K562 (cell line): ENCODE measurements around the gene PRR5. TPM values are rescaled to one million over a fixed set of nuclear protein-coding genes. Genes with fewer than 3 reads are reported as not detected.

Source experiments
- ATAC-seq: fragments of 200-7000 bp; cut with Tn5 transposase; 3 replicates; pipeline ENCODE4 v1.9.1; 2020; ENCODE audit warnings: moderate library complexity
- BruUV-seq: library from RNA; stranded (reverse); fragments of 400-500 nt; replicated peaks from 2 replicates; lab custom pipeline; 2021; lab: Mats Ljungman, UMichigan
- CTCF ChIA-PET: fragments of 300-600 bp; formaldehyde crosslinking; extraction: SDS; loops from one replicate; lab custom pipeline; 2021; ENCODE audit warnings: low intra/inter-chr PET ratio; lab: Yijun Ruan, JAX
- POLR2A ChIA-PET: fragments of 300-600, 350-650 bp; sonication (Branson Sonifier 250); formaldehyde crosslinking; extraction: SDS; loops from one replicate; lab custom pipeline; 2021; ENCODE audit warnings: antibody characterized with exemption, inconsistent platforms; lab: Yijun Ruan, JAX
- DNase-seq, 4 experiments: peaks; one replicate each; pipeline versions ENCODE4 v3.0.0 to v3.0.0-alpha.2; 2011 to 2018; ENCODE audit warnings: low spot score in 3 of 4, mixed read lengths in 3 of 4; ENCODE audit errors: extremely low read depth in 1 of 4
- FAIRE-seq: peaks from 2 replicates; lab custom pipeline; 2011; peaks lifted over from hg19 to GRCh38; lab: Jason Lieb, UNC
- H2AFZ ChIP-seq: 2 replicates; pipeline ENCODE4 v1.6.0; 2011; ENCODE audit warnings: low read depth, low read length, control low read depth, inconsistent platforms
- H3K27ac ChIP-seq: fragments of 200-600 bp; 3 replicates; pipeline ENCODE4 v1.8.0; 2011; ENCODE audit warnings: low read depth, mild to moderate bottlenecking, control low read depth, inconsistent platforms, low read length, moderate library complexity, mixed read lengths; ENCODE audit errors: extremely low read depth
- H3K27me3 ChIP-seq, 2 experiments: fragments of 300-600 bp in 1 of 2; 2 replicates in 1 of 2; 3 replicates in 1 of 2; pipeline versions ENCODE4 v1.6.0 to v1.8.0; 2011; ENCODE audit warnings: inconsistent platforms in 2 of 2, low read length in 2 of 2, mild to moderate bottlenecking in 1 of 2, mixed read lengths in 1 of 2, moderate library complexity in 1 of 2; ENCODE audit not compliant: control insufficient read depth in 2 of 2, insufficient read depth in 2 of 2
- H3K36me3 ChIP-seq: fragments of 300-600 bp; 3 replicates; pipeline ENCODE4 v1.8.0; 2011; ENCODE audit warnings: mild to moderate bottlenecking, low read length, inconsistent platforms; ENCODE audit not compliant: control insufficient read depth, insufficient read depth
- H3K4me1 ChIP-seq, 2 experiments: fragments of 200-600 bp in 1 of 2; replicated peaks in 1 of 2; 2 replicates in 1 of 2; 3 replicates in 1 of 2; pipeline versions ENCODE4 v1.5.1 to v1.8.0; 2011; ENCODE audit warnings: inconsistent platforms in 2 of 2, low read length in 2 of 2, mild to moderate bottlenecking in 1 of 2, mixed read lengths in 1 of 2, moderate library complexity in 1 of 2; ENCODE audit not compliant: control insufficient read depth in 2 of 2, insufficient read depth in 2 of 2
- H3K4me2 ChIP-seq: 2 replicates; pipeline ENCODE4 v1.6.1; 2011; ENCODE audit warnings: low read length, control low read depth, inconsistent platforms, mixed read lengths; ENCODE audit not compliant: insufficient read depth
- H3K4me3 ChIP-seq: fragments of 200-600 bp; sonication (generic), shearing (Covaris generic); 2 replicates; pipeline ENCODE4 v1.5.1; 2016; ENCODE audit warnings: control low read depth, inconsistent platforms
- H3K79me2 ChIP-seq: fragments of 200-600 bp; 3 replicates; pipeline ENCODE4 v1.8.0; 2011; ENCODE audit warnings: low read length, inconsistent platforms; ENCODE audit not compliant: control insufficient read depth, insufficient read depth
- H3K9ac ChIP-seq, 2 experiments: 2 replicates each; pipeline versions ENCODE4 v1.6.0 to v1.6.1; 2011; ENCODE audit warnings: low read depth in 2 of 2, low read length in 2 of 2, control low read depth in 1 of 2, inconsistent platforms in 1 of 2, mild to moderate bottlenecking in 1 of 2, mixed read lengths in 1 of 2; ENCODE audit not compliant: insufficient read depth in 1 of 2
- H3K9me1 ChIP-seq: one replicate; pipeline ENCODE4 v1.6.0; 2011; ENCODE audit warnings: inconsistent platforms, mild to moderate bottlenecking, low read length, moderate library complexity; ENCODE audit not compliant: control insufficient read depth, insufficient read depth
- H3K9me3 ChIP-seq: replicated peaks from 2 replicates; pipeline ENCODE4 v1.5.1; 2011; ENCODE audit warnings: low read depth, low read length, inconsistent platforms; ENCODE audit not compliant: control insufficient read depth, insufficient read depth
- H4K20me1 ChIP-seq: replicated peaks from 2 replicates; pipeline ENCODE4 v1.6.1; 2011; ENCODE audit warnings: low read length, inconsistent platforms, mixed read lengths; ENCODE audit not compliant: control insufficient read depth, insufficient read depth
- CBX2 ChIP-seq: fragments of 200-600 bp; sonication (generic); IDR thresholded peaks from one replicate; pipeline ENCODE4 v1.6.1; 2012; ENCODE audit warnings: mild to moderate bottlenecking, low read length, inconsistent platforms; ENCODE audit not compliant: insufficient read depth, poor library complexity, severe bottlenecking
- ELF4 ChIP-seq: fragments of 450-650 bp; formaldehyde crosslinking; IDR thresholded peaks from 2 replicates; pipeline ENCODE4 v1.4.0; 2022; ENCODE audit warnings: missing genetic modification characterization
- FOSL1 ChIP-seq: fragments of 200-800 bp; sonication (Bioruptor generic); conservative IDR thresholded peaks from 2 replicates; pipeline ENCODE4 v1.6.1; 2016; ENCODE audit warnings: missing genetic modification characterization, missing compliant biosample characterization
- GTF2A2 ChIP-seq: IDR thresholded peaks from 2 replicates; pipeline ENCODE4 v1.6.1; 2016; ENCODE audit warnings: mild to moderate bottlenecking, missing genetic modification characterization, missing compliant biosample characterization
- HNRNPUL1 ChIP-seq: fragments of 200-400 bp; formaldehyde crosslinking; IDR thresholded peaks from 2 replicates; pipeline ENCODE4 v1.6.1; 2017; ENCODE audit warnings: low read length
- KLF13 ChIP-seq: fragments of 450-650 bp; IDR thresholded peaks from 2 replicates; pipeline ENCODE4 v1.6.1; 2016; ENCODE audit warnings: missing genetic modification characterization, low read depth, mild to moderate bottlenecking, missing compliant biosample characterization, moderate library complexity, borderline replicate concordance
- NBN ChIP-seq: fragments of 450-650 bp; IDR thresholded peaks from 2 replicates; pipeline ENCODE4 v1.6.1; 2016; ENCODE audit warnings: low read depth, mild to moderate bottlenecking
- NR4A1 ChIP-seq, 2 experiments: fragments of 250-450 bp in 1 of 2; fragments of 450-650 bp in 1 of 2; sonication (Bioruptor Pico) in 1 of 2; IDR thresholded peaks; 2 replicates each; pipeline versions ENCODE4 v1.4.0 to v1.6.1; 2016 to 2020; ENCODE audit warnings: mild to moderate bottlenecking in 2 of 2, missing compliant biosample characterization in 1 of 2, missing genetic modification characterization in 1 of 2, moderate library complexity in 1 of 2
- OTX1 ChIP-seq: fragments of 450-650 bp; formaldehyde crosslinking; IDR thresholded peaks from 2 replicates; pipeline ENCODE4 v1.4.0; 2022; ENCODE audit warnings: mild to moderate bottlenecking
- RFX1 ChIP-seq: fragments of 450-650 bp; IDR thresholded peaks from 2 replicates; pipeline ENCODE4 v1.6.1; 2016; ENCODE audit warnings: mild to moderate bottlenecking, moderate library complexity
- SREBF2 ChIP-seq: sonication (generic); formaldehyde crosslinking; IDR thresholded peaks from 2 replicates; pipeline ENCODE4 v1.4.0; 2020; ENCODE audit warnings: mild to moderate bottlenecking, missing genetic modification reagents
- TCFL5 ChIP-seq: fragments of 250-450 bp; sonication (Bioruptor Pico); conservative IDR thresholded peaks from 2 replicates; pipeline ENCODE4 v1.6.1; 2021; ENCODE audit warnings: mild to moderate bottlenecking, moderate library complexity, matching md5 sums
- YBX1 ChIP-seq: fragments of 450-650 bp; IDR thresholded peaks from 2 replicates; pipeline ENCODE4 v1.7.1; 2016; ENCODE audit warnings: mild to moderate bottlenecking
- ZNF707 ChIP-seq: fragments of 250-450 bp; sonication (Bioruptor Pico); conservative IDR thresholded peaks from 2 replicates; pipeline ENCODE4 v1.8.0; 2022; ENCODE audit warnings: inconsistent platforms, mild to moderate bottlenecking, moderate library complexity
- ZNF780A ChIP-seq: fragments of 250-450 bp; sonication (Bioruptor Pico); IDR thresholded peaks from 2 replicates; pipeline ENCODE4 v1.5.0; 2021; ENCODE audit warnings: mild to moderate bottlenecking
- WGBS: fragments of 100-300 bp; shearing (Covaris generic); methylation state at CpG from one replicate; pipeline ENCODE4 v1.1.6; 2016; ENCODE audit warnings: low coverage, mixed read lengths; ENCODE audit not compliant: insufficient coverage; ENCODE audit errors: missing lambda C conversion rate; 5-methylcytosine and 5-hydroxymethylcytosine counted together
- in situ Hi-C: fragments of 300-500 bp; cut with MboI; formaldehyde crosslinking; loops from 4 replicates; pipeline ENCODE4 v1.15.0; 2018; ENCODE audit warnings: inconsistent platforms, mixed read lengths
- intact Hi-C: fragments of 100-400 bp; cut with micrococcal nuclease; formaldehyde crosslinking; loops from 2 replicates; pipeline ENCODE4 v1.14.2; 2022
- polyA plus RNA-seq, 8 experiments: library from polyadenylated mRNA; depleted of rRNA in 4 of 8; stranded (reverse) in 5 of 8; unstranded in 3 of 8; fragments of >200 nt; fragmentation: Nextera tagmentation in 2 of 8; fragmentation: Illumina TruSeq in 1 of 8; extraction: Ambion mirVana in 2 of 8; extraction: Trizol in 1 of 8; gene quantifications; 2 replicates each; pipeline versions ENCODE4 v1.2.1 to v1.2.3, GENCODE V29; 2011 to 2014; ENCODE audit warnings: inconsistent platforms in 1 of 8, missing spikeins in 1 of 8
- total RNA-seq, 7 experiments: library from RNA; depleted of rRNA in 6 of 7; stranded (reverse); fragments of >200 nt in 6 of 7; fragmentation: Illumina TruSeq in 2 of 7; extraction: Trizol in 2 of 7; gene quantifications; 2 replicates each; pipeline versions ENCODE4 v1.2.1 to v1.2.3, GENCODE V29; 2011 to 2021; ENCODE audit warnings: low replicate concordance in 1 of 7
- TF ChIP-seq, protein P1 (sequence below): fragments of 250-450 bp; sonication (Bioruptor Pico); IDR thresholded peaks from 2 replicates; pipeline ENCODE4 v1.5.0; 2021
- TF ChIP-seq, protein P2 (sequence below): fragments of 250-450 bp; sonication (Bioruptor Pico); IDR thresholded peaks from 2 replicates; pipeline ENCODE4 v1.8.0; 2021; ENCODE audit warnings: mild to moderate bottlenecking, moderate library complexity
- TF ChIP-seq, protein P3 (sequence below): fragments of 450-650 bp; formaldehyde crosslinking; IDR thresholded peaks from 2 replicates; pipeline ENCODE4 v1.4.0; 2022; ENCODE audit warnings: mild to moderate bottlenecking, moderate library complexity
- TF ChIP-seq, protein P4 (sequence below): fragments of 250-450 bp; sonication (Bioruptor Pico); IDR thresholded peaks from 2 replicates; pipeline ENCODE4 v1.8.0; 2022; ENCODE audit warnings: inconsistent platforms, mild to moderate bottlenecking, moderate library complexity, borderline replicate concordance

The PRR5 gene
- total and polyA plus RNA-seq, 9 of the 15 experiments (the other 6 are each of a cell fraction or from before 2014, with no cell fraction given), result 0.13 to 21.0 (median 7.5) TPM

DNA sequence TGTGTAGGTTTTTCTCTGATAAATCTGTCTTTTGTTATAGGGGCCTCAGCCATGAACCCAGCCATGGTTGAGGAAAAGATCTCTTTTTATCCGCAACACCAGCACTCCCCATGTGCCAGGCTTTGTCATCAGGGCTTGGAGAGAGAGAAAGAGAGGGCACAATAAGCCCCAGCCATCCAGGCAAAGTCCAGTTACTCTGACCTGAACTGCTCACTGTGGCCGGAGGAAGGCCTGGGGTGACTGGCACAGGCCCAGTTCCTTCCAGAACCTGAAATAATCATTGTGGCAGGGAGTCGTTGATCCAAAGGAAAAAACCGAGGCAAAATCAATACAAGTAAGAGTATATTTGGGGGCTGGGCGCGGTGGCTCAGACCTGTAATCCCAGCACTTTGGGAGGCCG lies 46.5 kb downstream of the PRR5 start:
- Histone ChIP-seq H3K36me3 (no peaks in the 10 kb centered on the region), H2AFZ (no peak overlapping the region), H3K27me3 (no peaks in the 10 kb centered on the region), H3K4me1 (peaks cover 4 to 21% of the 10 kb centered on the region in 2 experiments; a peak in 3 of 5 replicates), H4K20me1 (no peaks in the 10 kb centered on the region), H3K9ac (no peak overlapping the region), H3K79me2 (no peaks in the 10 kb centered on the region), H3K9me3 (no peaks in the 10 kb centered on the region), H3K4me2 (no peak overlapping the region), H3K27ac (no peak overlapping the region), H3K9me1 (no peaks in the 10 kb centered on the region), H3K4me3 (no peak overlapping the region)
- intact Hi-C loops, result no loop called here
- DNase-seq, result no peak
- FAIRE-seq, result no peak
- WGBS, result 83% methylated on average over 7 of the region's 7 CpGs
- no TSS peak for BruUV-seq
- in situ Hi-C loops, result no loop called here
- ChIA-PET POLR2A (no interaction called here), CTCF (no interaction called here)
- TF ChIP-seq FOSL1 (tag), result no peak
- TF ChIP-seq ELF4 (CRISPR knock-in tag), result no peak
- no peak for TF ChIP-seq GTF2A2 (tag)
- no peak for TF ChIP-seq KLF13 (tag)
- no peak for TF ChIP-seq CBX2
- no peak for TF ChIP-seq ZNF780A (CRISPR knock-in tag)
- TF ChIP-seq NBN, result no peak
- TF ChIP-seq OTX1, result no peak
- no peak for TF ChIP-seq TCFL5 (CRISPR knock-in tag)
- TF ChIP-seq, protein P1, sequence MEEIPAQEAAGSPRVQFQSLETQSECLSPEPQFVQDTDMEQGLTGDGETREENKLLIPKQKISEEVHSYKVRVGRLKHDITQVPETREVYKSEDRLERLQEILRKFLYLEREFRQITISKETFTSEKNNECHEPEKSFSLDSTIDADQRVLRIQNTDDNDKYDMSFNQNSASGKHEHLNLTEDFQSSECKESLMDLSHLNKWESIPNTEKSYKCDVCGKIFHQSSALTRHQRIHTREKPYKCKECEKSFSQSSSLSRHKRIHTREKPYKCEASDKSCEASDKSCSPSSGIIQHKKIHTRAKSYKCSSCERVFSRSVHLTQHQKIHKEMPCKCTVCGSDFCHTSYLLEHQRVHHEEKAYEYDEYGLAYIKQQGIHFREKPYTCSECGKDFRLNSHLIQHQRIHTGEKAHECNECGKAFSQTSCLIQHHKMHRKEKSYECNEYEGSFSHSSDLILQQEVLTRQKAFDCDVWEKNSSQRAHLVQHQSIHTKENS (CRISPR knock-in tag), result no peak
- TF ChIP-seq, protein P2, sequence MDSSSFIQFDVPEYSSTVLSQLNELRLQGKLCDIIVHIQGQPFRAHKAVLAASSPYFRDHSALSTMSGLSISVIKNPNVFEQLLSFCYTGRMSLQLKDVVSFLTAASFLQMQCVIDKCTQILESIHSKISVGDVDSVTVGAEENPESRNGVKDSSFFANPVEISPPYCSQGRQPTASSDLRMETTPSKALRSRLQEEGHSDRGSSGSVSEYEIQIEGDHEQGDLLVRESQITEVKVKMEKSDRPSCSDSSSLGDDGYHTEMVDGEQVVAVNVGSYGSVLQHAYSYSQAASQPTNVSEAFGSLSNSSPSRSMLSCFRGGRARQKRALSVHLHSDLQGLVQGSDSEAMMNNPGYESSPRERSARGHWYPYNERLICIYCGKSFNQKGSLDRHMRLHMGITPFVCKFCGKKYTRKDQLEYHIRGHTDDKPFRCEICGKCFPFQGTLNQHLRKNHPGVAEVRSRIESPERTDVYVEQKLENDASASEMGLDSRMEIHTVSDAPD (CRISPR knock-in tag), result no peak
- no peak for TF ChIP-seq YBX1
- no peak for TF ChIP-seq SREBF2
- no peak for TF ChIP-seq ZNF707 (CRISPR knock-in tag)
- TF ChIP-seq, protein P3, sequence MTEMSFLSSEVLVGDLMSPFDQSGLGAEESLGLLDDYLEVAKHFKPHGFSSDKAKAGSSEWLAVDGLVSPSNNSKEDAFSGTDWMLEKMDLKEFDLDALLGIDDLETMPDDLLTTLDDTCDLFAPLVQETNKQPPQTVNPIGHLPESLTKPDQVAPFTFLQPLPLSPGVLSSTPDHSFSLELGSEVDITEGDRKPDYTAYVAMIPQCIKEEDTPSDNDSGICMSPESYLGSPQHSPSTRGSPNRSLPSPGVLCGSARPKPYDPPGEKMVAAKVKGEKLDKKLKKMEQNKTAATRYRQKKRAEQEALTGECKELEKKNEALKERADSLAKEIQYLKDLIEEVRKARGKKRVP (CRISPR knock-in tag), result no peak
- TF ChIP-seq RFX1, result no peak
- no peak for TF ChIP-seq HNRNPUL1
- TF ChIP-seq, protein P4, sequence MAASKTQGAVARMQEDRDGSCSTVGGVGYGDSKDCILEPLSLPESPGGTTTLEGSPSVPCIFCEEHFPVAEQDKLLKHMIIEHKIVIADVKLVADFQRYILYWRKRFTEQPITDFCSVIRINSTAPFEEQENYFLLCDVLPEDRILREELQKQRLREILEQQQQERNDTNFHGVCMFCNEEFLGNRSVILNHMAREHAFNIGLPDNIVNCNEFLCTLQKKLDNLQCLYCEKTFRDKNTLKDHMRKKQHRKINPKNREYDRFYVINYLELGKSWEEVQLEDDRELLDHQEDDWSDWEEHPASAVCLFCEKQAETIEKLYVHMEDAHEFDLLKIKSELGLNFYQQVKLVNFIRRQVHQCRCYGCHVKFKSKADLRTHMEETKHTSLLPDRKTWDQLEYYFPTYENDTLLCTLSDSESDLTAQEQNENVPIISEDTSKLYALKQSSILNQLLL, result no peak
- TF ChIP-seq NR4A1 (CRISPR knock-in tag; IDR thresholded peaks at IDR 0.05), result no peak
- TF ChIP-seq NR4A1 (tag; IDR thresholded peaks at IDR 0.05), result no peak
- ATAC-seq, result no peak
